ENCODE measurements around the gene PID1.

DNA sequence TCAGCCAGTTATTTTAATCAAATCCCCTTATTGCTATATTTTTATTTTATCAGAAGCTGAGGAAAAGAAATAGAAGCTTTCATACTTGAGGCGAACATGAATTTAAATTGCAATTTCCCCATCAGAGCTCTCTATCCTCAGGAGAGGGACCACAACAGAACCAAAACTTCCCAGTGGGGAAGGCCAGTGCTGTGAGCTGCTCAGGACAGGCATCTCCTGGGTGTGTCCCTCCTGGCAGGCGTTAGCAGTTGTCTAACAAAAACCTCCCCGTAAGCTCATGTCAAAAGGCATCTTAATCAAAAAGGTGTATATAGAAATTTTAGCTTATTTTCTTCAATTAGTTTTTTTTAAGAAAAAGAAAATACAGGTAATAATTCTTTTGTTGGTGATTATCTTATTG is 93.0 kb downstream of the PID1 start:
- TF ChIP-seq, protein P1, sequence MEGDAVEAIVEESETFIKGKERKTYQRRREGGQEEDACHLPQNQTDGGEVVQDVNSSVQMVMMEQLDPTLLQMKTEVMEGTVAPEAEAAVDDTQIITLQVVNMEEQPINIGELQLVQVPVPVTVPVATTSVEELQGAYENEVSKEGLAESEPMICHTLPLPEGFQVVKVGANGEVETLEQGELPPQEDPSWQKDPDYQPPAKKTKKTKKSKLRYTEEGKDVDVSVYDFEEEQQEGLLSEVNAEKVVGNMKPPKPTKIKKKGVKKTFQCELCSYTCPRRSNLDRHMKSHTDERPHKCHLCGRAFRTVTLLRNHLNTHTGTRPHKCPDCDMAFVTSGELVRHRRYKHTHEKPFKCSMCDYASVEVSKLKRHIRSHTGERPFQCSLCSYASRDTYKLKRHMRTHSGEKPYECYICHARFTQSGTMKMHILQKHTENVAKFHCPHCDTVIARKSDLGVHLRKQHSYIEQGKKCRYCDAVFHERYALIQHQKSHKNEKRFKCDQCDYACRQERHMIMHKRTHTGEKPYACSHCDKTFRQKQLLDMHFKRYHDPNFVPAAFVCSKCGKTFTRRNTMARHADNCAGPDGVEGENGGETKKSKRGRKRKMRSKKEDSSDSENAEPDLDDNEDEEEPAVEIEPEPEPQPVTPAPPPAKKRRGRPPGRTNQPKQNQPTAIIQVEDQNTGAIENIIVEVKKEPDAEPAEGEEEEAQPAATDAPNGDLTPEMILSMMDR (IDR thresholded peaks at IDR 0.05): no peak
- TF ChIP-seq POLR2A (IDR thresholded peaks at IDR 0.05): no peak
